CD14-positive monocyte (primary cell): ENCODE results near the gene APP. TPM values are rescaled to one million over a fixed set of nuclear protein-coding genes. Genes with fewer than 3 reads are reported as not detected.

Source experiments
- DNase-seq, 3 donors: peaks; one replicate each; pipeline ENCODE4 v3.0.0-alpha.2; 2011 to 2022
- H2AFZ ChIP-seq: 2 replicates; pipeline ENCODE4 v1.6.0; 2012; ENCODE audit warnings: mild to moderate bottlenecking, low read depth, low read length, inconsistent platforms; ENCODE audit not compliant: insufficient read depth, poor library complexity, severe bottlenecking
- H3K27ac ChIP-seq, 2 donors: 1 replicate in 1 of 2; 2 replicates in 1 of 2; pipeline ENCODE4 v1.5.1; 2012 to 2013; ENCODE audit warnings: low read length in 2 of 2, control low read depth in 1 of 2, inconsistent platforms in 1 of 2, low read depth in 1 of 2, mild to moderate bottlenecking in 1 of 2
- H3K27me3 ChIP-seq, 2 donors: one replicate each; pipeline versions ENCODE4 v1.6.0 to v1.6.1; 2011 to 2013; ENCODE audit warnings: low read length in 2 of 2; ENCODE audit not compliant: control insufficient read depth in 2 of 2, insufficient read depth in 2 of 2
- H3K36me3 ChIP-seq, 2 donors: replicated peaks in 1 of 2; 1 replicate in 1 of 2; 2 replicates in 1 of 2; pipeline versions ENCODE4 v1.5.1 to v1.6.1; 2012 to 2013; ENCODE audit warnings: low read length in 2 of 2, control low read depth in 1 of 2, inconsistent platforms in 1 of 2, mild to moderate bottlenecking in 1 of 2; ENCODE audit not compliant: insufficient read depth in 2 of 2, control insufficient read depth in 1 of 2
- H3K4me1 ChIP-seq, 2 donors: 1 replicate in 1 of 2; 2 replicates in 1 of 2; pipeline versions ENCODE4 v1.5.1 to v1.6.1; 2012 to 2013; ENCODE audit warnings: low read length in 2 of 2, control low read depth in 1 of 2, inconsistent platforms in 1 of 2, mild to moderate bottlenecking in 1 of 2, moderate library complexity in 1 of 2; ENCODE audit not compliant: insufficient read depth in 2 of 2, control insufficient read depth in 1 of 2
- H3K4me2 ChIP-seq: replicated peaks from 2 replicates; pipeline ENCODE3; 2012; ENCODE audit warnings: low read length, moderate library complexity, mild to moderate bottlenecking; ENCODE audit not compliant: poor library complexity, severe bottlenecking; ENCODE audit errors: extremely low read depth
- H3K4me3 ChIP-seq, 3 experiments: fragments of 200-600 bp in 1 of 3; sonication (generic) in 1 of 3; replicated peaks in 1 of 3; 1 replicate in 2 of 3; 2 replicates in 1 of 3; pipeline ENCODE4 v1.5.1; 2011 to 2013; ENCODE audit warnings: low read length in 3 of 3, mild to moderate bottlenecking in 3 of 3, control low read depth in 2 of 3, low read depth in 2 of 3, inconsistent platforms in 1 of 3, moderate library complexity in 1 of 3
- H3K79me2 ChIP-seq: 2 replicates; pipeline ENCODE4 v1.6.0; 2012; ENCODE audit warnings: mild to moderate bottlenecking, control low read depth, inconsistent platforms, low read length, moderate library complexity; ENCODE audit not compliant: insufficient read depth
- H3K9ac ChIP-seq: 2 replicates; pipeline ENCODE4 v1.6.0; 2017; ENCODE audit warnings: low read length, mild to moderate bottlenecking; ENCODE audit not compliant: insufficient read depth, poor library complexity, severe bottlenecking
- H3K9me3 ChIP-seq, 2 donors: replicated peaks in 1 of 2; 1 replicate in 1 of 2; 2 replicates in 1 of 2; pipeline versions ENCODE4 v1.5.1 to v1.6.1; 2012 to 2013; ENCODE audit warnings: low read length in 2 of 2, control low read depth in 1 of 2; ENCODE audit not compliant: control insufficient read depth in 1 of 2, insufficient read depth in 1 of 2
- H4K20me1 ChIP-seq: 2 replicates; pipeline ENCODE4 v1.6.0; 2012; ENCODE audit warnings: mild to moderate bottlenecking, low read length, control low read depth, moderate library complexity; ENCODE audit not compliant: insufficient read depth
- H3K27ac Mint-ChIP-seq, 7 donors: one replicate each; pipeline ENCODE4 v1.8.0; 2020; ENCODE audit warnings: mild to moderate bottlenecking in 7 of 7, mixed read lengths in 7 of 7, moderate library complexity in 6 of 7, inconsistent platforms in 2 of 7
- H3K27me3 Mint-ChIP-seq, 3 donors: one replicate each; pipeline ENCODE4 v1.8.0; 2021 to 2022; ENCODE audit warnings: low read depth in 3 of 3, mild to moderate bottlenecking in 3 of 3, mixed read lengths in 3 of 3, moderate library complexity in 3 of 3, inconsistent platforms in 1 of 3
- H3K36me3 Mint-ChIP-seq, 2 donors: one replicate each; pipeline ENCODE4 v1.8.0; 2020; ENCODE audit warnings: mixed read lengths in 2 of 2, inconsistent platforms in 1 of 2, mild to moderate bottlenecking in 1 of 2
- H3K4me1 Mint-ChIP-seq: one replicate; pipeline ENCODE4 v1.8.0; 2020; ENCODE audit warnings: mild to moderate bottlenecking, mixed read lengths
- H3K4me3 Mint-ChIP-seq, 2 donors: one replicate each; pipeline ENCODE4 v1.8.0; 2020; ENCODE audit warnings: mild to moderate bottlenecking in 2 of 2, mixed read lengths in 2 of 2, moderate library complexity in 1 of 2
- H3K9me3 Mint-ChIP-seq, 7 donors: one replicate each; pipeline ENCODE4 v1.8.0; 2020 to 2022; ENCODE audit warnings: mixed read lengths in 7 of 7, mild to moderate bottlenecking in 6 of 7, moderate library complexity in 6 of 7, inconsistent platforms in 2 of 7
- CTCF ChIP-seq: fragments of 200-600 bp; IDR thresholded peaks from one replicate; pipeline ENCODE4 v1.8.0; 2022; ENCODE audit warnings: antibody characterized with exemption, mild to moderate bottlenecking
- whole genome bisulfite sequencing: methylation state at CpG from one replicate; pipeline ENCODE4 v1.1.5; 2013; ENCODE audit warnings: missing lambda C conversion rate; ENCODE audit not compliant: insufficient coverage; 5-methylcytosine and 5-hydroxymethylcytosine counted together
- intact Hi-C, 2 donors: fragments of 100-400 bp; cut with micrococcal nuclease; formaldehyde crosslinking; loops; one replicate each; pipeline versions ENCODE4 v1.15.0 to v1.15.1; 2023
- polyA plus RNA-seq, 3 donors: library from polyadenylated mRNA; depleted of rRNA in 1 of 3; unstranded in 2 of 3; stranded (reverse) in 1 of 3; fragments of 300-500 nt in 2 of 3; fragments of >200 nt in 1 of 3; fragmentation: Illumina TruSeq in 2 of 3; gene quantifications; 1 replicate in 2 of 3; 2 replicates in 1 of 3; pipeline ENCODE4 v1.2.3, GENCODE V29; 2012 to 2021

APP gene
- polyA plus RNA-seq, 3 donors, result 28.0 to 118 (median 35.1) TPM

DNA sequence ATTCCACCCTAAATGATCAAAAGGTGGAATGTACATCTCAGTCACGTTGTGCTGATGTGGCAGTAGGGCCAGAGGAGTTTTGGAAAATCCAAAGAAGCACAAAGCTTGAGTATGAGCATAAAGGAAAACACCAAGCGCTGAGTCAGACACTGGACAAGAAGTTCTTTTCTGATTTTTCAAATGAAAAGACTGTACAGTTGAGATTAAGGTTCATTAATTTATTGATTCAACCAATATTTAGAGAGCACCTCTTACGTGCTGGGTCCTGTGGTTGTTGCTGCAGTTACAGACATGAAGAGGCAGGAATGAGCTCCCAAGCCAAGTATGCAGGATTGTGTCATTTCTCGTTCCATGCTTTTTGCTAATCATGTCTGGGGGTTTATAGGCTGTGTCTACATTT, 28.9 kb upstream of the APP start:
- Histone ChIP-seq H4K20me1 (no peaks in the 10 kb centered on the region), H3K9ac (no peak overlapping the region), H3K79me2 (no peaks in the 10 kb centered on the region), H3K36me3 (no peaks in the 10 kb centered on the region), H3K4me1 (no peaks in the 10 kb centered on the region), H3K27me3 (no peaks in the 10 kb centered on the region), H3K4me3 (no peak overlapping the region), H3K4me2 (no peak overlapping the region), H2AFZ (no peak overlapping the region), H3K27ac (no peak overlapping the region), H3K9me3 (no peaks in the 10 kb centered on the region)
- Mint-ChIP-seq H3K4me3 (no peak overlapping the region), H3K36me3 (no peaks in the 10 kb centered on the region), H3K9me3 (peaks cover 0 to 2% (median under 1%) of the 10 kb centered on the region in 7 donors), H3K27me3 (peaks cover 0 to 2% (median 0%) of the 10 kb centered on the region in 3 donors), H3K4me1 (no peaks in the 10 kb centered on the region), H3K27ac (no peak overlapping the region)
- DNase-seq, result no peak
- WGBS, result 85% methylated on average over 2 of the region's 4 CpGs
- no peak for TF ChIP-seq CTCF
- intact Hi-C loops, result no loop called here

GRCh38 chr21:26195708-26196107, 25.1 kb upstream of the APP start:
- intact Hi-C loops, result no loop called here
- Histone ChIP-seq H3K27ac (no peak overlapping the region), H3K4me3 (no peak overlapping the region), H3K36me3 (no peaks in the 10 kb centered on the region), H3K9me3 (peaks cover 0 to 8% of the 10 kb centered on the region in 2 donors), H4K20me1 (no peaks in the 10 kb centered on the region), H3K79me2 (no peaks in the 10 kb centered on the region), H3K4me2 (no peak overlapping the region), H3K27me3 (no peaks in the 10 kb centered on the region), H3K4me1 (no peaks in the 10 kb centered on the region), H3K9ac (no peak overlapping the region), H2AFZ (no peak overlapping the region)
- no peaks in the 10 kb centered on the region for H3K4me1 Mint-ChIP-seq
- H3K4me3 Mint-ChIP-seq, result no peak overlapping the region
- WGBS, result 96% methylated on average over 3 of the region's 4 CpGs
- H3K9me3 Mint-ChIP-seq, result peaks cover 3 to 16% (median 14%) of the 10 kb centered on the region in 7 donors
- H3K36me3 Mint-ChIP-seq, result no peaks in the 10 kb centered on the region
- H3K27ac Mint-ChIP-seq, result no peak overlapping the region
- no peak for TF ChIP-seq CTCF
- H3K27me3 Mint-ChIP-seq, result peaks cover 0 to 1% (median under 1%) of the 10 kb centered on the region in 3 donors
- no peak for DNase-seq
